Measurements from ENCODE around the gene MBP. TPM values are rescaled to one million over a fixed set of nuclear protein-coding genes. Genes with fewer than 3 reads are reported as not detected.

The MBP gene
- total RNA-seq, 1 donor from 2014 or later = 7.7 TPM

GRCh38 chr18:77103187-77103850 is 29.3 kb downstream of the MBP start:
- FAIRE-seq (no peak), DNase-seq (ENCODE audit: low spot score in 2 of 2) (no peak)

- FAIRE-seq (no peak), DNase-seq (ENCODE audit: low spot score in 2 of 2) (no peak)
Observed at GRCh38 chr18:77102259-77103040, 30.1 kb downstream of the MBP start.

GRCh38 chr18:77101410-77102258 is 30.9 kb downstream of the MBP start:
- no peak for DNase-seq (ENCODE audit: low spot score in 2 of 2)
- no peak for FAIRE-seq

GRCh38 chr18:77100751-77101355 is 31.7 kb downstream of the MBP start:
- FAIRE-seq (no peak), DNase-seq (ENCODE audit: low spot score in 2 of 2) (no peak)

DNA sequence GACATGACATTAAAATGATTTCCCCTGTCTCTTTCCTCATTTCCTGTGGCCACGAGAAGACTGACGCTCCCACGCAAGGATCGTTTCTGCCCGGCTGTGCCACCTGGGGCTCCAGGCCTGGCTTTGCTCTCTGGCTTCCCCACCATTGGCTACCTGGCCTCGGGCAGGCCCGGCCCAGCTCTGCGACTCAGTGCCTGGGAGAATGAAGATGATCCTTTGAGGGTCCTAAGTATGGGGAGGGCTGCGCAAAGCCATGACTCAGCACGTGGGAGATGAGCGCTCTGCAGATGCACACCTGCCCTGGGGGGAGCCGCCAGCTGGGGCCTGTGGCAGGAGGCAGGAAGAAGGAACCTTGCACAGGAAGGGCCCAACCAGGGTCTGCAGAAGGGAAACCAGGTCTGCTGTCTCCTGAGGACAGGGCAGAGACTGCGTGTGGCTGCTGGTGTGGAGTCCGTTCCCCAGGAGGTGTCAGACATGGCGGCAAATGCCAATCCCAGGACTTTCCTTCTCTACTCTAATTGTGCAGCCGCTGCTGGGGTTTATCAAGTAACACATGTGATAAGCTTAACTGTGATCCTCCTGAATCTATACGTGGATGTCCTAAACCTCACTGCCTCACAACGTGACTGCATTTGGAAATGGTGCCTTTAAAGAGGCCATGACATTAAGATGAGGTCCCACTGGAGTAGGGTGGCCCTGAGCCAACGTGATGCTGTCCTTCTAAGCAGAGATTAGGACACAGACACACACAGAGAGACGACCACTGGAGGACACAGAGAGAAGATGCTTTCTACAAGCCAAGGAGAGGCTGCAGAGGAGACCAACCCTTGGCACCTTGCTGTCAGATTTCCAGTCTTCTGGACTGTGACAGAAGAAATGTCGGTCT is 32.9 kb downstream of the MBP start:
- DNase-seq (ENCODE audit: low spot score in 2 of 2) = no peak
- FAIRE-seq = no peak

GRCh38 chr18:77098538-77099174 is 33.9 kb downstream of the MBP start:
- DNase-seq (ENCODE audit: low spot score in 2 of 2) (no peak), FAIRE-seq (no peak)

DNA sequence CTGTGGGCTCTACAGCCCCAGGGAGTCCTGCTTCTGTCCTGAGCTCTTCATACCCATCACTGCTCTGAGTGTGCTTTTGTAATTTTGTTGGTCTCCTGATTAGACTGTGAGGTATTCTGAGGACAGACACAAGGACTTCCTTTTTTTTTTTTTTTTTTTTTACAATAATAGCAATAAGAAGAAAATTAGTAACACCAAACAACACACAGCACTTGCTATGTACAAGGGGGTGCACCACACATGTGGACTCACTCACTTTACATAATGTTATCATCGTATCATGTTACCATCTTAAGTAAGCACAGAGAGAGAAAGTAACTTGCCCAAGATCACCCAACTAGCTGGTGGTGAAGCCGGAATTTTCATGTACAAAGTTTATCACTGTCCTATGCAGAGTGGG is 34.6 kb downstream of the MBP start:
- DNase-seq (ENCODE audit: low spot score in 2 of 2) = no peak
- FAIRE-seq = no peak

DNA sequence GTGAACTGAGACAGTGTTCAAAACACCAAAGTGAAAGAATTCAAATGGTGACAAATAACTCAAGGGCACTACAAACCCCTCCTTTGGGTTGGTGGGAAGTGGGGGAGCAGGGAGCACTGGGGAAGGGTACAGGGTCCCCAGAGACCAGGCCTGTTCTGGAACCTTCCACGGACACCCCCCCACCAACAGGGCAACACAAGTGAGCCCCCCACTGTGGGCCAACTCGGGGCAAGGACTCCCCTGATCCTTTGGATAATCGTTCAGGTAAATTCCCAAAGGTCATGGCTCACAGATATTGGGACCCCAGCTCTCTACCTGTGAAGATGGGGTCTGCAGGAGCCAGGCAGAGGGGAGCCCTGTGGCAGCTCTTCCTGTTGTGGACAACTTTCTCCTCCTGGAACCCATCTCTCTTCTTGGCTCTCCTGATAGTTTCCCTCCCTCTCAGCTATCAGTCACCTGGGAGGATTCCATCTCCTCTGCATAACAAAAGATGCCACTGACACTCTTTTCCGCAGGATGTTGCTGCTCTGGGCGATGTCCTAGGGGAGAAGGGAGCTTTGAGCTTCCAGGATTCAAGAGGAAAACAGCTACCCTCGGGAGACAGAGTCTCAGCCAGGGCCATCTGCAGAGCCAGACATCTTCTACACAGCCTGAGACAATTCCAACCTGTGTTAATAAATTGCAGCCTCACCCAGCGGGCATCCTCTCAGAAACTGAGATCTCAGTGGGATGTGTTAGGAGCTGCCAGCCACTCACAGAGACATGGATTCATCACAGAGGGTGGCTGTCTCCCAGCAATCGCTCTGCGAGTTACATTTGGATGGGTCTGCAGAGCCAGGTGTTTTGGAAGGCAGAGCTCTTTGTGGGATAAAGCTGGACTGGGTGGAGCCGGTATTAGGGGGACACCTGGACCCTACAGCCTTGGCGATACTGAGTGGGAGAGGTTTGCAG is 35.4 kb downstream of the MBP start:
- DNase-seq (ENCODE audit: low spot score in 2 of 2) = no peak
- FAIRE-seq = no peak

DNA sequence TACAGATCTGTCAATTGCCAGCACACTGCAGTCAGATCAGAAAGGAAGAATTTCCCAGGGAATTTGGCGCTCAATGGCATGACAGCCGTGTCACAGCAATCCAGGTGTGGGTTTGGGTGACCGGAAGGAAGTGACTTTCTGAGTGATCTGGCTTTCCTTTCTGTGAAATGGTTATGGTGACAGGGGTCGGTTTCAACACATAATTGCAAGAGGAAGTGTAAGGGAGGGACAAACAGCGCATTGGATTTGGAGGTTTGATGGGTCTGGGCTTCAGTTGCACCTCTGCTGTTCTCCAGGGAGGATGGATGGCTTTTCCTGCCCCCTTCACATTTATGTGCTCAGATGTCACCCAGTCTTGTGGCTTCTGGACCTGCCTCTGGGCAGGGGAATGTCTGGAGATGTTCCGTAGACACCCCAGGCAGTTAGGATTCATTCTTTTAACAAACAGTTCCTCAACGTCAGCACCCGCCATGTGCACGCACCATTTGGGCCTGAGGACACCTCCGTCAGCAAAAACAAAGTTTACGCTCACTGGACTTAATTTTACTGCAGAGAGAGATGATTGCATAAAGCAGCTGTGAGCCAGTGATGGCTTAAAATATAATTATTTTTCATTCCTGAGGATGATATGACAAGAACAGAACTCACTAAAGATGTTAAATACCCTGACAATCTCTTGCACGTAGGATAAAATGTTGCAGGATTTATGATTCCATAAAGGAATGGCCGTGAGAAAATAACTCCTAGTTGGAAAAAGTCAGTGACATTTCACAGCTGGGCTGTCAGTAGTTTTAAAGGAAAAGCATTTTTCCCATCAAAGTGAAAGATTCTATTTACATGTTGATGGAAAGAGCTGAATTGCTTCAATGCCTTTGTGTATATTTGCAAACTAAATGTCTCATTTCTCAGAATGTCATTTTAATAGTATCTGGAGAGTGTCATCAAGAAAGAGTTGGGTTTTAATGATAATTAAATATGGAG is 36.9 kb downstream of the MBP start:
- DNase-seq (ENCODE audit: low spot score in 2 of 2) (no peak), FAIRE-seq (no peak)

GRCh38 chr18:77093586-77093985 is 39.0 kb downstream of the MBP start:
- no peak for DNase-seq (ENCODE audit: low spot score in 2 of 2)
- FAIRE-seq = no peak

- DNase-seq (ENCODE audit: low spot score in 2 of 2) = no peak
- no peak for FAIRE-seq
Observed at GRCh38 chr18:77093067-77093430, 39.5 kb downstream of the MBP start.

DNA sequence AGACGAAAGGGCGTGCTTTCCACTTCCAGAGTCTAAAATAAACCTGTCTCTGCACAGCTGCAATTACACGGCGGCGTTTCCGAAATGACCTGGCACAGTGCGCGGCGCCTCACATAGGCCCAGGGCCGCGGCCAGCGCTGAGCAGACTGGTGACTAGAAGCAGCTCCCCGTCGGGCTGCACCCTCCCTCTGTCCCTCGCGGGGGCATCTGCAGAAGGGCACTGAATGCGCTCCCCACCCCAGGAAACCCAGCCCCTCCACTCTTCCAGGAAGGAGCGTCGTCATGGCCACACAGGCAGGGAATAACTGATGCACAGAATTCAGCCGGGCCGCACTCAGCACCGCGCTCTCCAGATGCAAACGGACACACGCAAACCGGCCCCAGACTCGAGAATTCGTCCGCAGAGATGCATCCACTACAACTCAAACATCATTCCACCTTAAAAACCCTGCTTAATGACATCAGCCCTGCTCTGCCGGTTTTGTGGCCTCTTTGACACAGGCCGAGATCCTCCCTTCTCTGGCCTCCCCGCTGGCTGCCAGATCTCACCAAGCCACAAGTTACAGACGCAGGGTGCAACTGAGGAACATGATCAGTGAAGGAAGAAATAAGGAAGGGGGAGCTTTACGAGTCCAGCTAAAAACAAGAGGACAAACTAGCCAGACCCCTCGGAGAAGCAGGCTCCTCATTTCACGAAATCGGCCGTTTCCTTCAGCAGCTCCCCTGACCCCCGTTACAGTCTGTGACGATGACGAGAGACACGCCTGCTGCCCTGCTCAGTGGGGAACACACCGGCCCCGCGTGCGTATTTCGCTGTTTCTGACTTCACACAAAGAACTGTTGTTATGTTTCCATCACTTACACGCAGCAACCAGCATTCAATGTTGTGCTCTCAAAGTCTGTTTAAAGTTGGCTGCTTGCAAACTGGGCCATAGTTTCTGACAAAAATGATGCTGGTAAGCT is 40.2 kb downstream of the MBP start:
- DNase-seq (ENCODE audit: low spot score in 2 of 2) (no peak), FAIRE-seq (no peak)

DNA sequence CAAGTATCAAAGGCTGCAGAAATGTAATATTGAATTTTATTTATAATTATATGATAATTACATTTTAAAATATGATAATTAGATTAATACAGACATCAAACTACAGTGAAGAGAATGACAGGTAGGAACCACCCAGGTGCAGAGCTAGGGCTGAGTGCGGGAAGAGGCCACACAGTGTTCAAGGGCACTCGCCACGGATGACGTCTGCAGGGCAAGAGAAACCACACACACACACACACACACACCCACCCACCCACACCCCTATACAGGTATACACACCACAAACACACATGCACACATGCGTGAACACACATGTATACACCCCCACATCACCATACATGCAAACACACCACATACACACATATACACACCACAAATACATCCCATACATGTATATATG is 41.2 kb downstream of the MBP start:
- FAIRE-seq (no peak), DNase-seq (ENCODE audit: low spot score in 2 of 2) (no peak)

DNA sequence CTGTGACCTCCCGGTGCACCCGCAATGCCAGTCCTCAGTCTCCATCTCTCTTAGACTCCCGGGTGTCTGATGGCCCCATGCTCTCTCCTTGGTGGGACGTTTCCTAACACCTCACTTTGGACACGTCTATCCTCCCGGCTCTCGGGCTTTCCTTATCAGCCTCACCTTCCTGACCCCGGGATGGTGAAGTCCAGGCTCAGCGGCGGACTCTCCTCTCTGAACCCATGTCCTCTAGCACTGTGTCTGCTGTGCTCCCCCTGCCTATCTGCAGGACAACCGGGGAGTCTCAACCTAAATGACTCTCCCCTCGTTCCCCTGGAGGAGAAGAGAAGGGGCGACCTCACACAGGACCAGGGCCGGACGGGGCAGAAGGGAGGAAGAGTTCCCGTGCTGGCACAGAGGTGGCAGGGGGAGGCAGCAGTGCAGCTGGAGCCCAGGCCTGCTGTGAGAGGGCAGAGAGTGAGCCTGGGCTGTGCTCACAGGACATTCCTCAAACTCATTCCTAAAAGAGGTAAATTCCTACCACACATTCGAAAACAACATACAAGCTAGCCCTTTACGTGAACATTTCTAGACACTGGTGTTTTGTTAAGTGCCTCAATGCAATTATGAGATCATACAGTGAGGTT is 41.9 kb downstream of the MBP start:
- FAIRE-seq (no peak), DNase-seq (ENCODE audit: low spot score in 2 of 2) (no peak)

- FAIRE-seq (no peak), DNase-seq (ENCODE audit: low spot score in 2 of 2) (no peak)
Observed at GRCh38 chr18:77089723-77090285, 42.8 kb downstream of the MBP start.
